Ectodermal cell (in vitro differentiated cells): ENCODE measurements around the gene ZNF560. TPM values are rescaled to one million over a fixed set of nuclear protein-coding genes. Genes with fewer than 3 reads are reported as not detected.
"Not testable (repeated sequence)": the region's sequence is repeated elsewhere in the genome, so short reads cannot be mapped to it uniquely, and the experiment has no call there.

Experiments used
- H3K27ac ChIP-seq: 2 replicates; pipeline ENCODE4 v1.7.0; 2013; ENCODE audit warnings: mild to moderate bottlenecking, low read depth, low read length; ENCODE audit not compliant: insufficient read depth, poor library complexity, severe bottlenecking
- H3K27me3 ChIP-seq: 2 replicates; pipeline ENCODE4 v1.7.0; 2013; ENCODE audit warnings: mild to moderate bottlenecking, low read length; ENCODE audit not compliant: insufficient read depth, control insufficient read depth, poor library complexity, severe bottlenecking
- H3K36me3 ChIP-seq: one replicate; pipeline ENCODE4 v1.7.0; 2013; ENCODE audit warnings: low read length; ENCODE audit not compliant: control insufficient read depth, insufficient read depth
- H3K4me1 ChIP-seq: one replicate; pipeline ENCODE4 v1.7.0; 2013; ENCODE audit warnings: low read length; ENCODE audit not compliant: control insufficient read depth, insufficient read depth
- H3K4me3 ChIP-seq: 2 replicates; pipeline ENCODE4 v1.7.0; 2013; ENCODE audit warnings: low read depth, low read length, control low read depth; ENCODE audit not compliant: insufficient read depth
- H3K9me3 ChIP-seq: 2 replicates; pipeline ENCODE4 v1.7.0; 2013; ENCODE audit warnings: mild to moderate bottlenecking, low read length, moderate library complexity; ENCODE audit not compliant: control insufficient read depth
- WGBS, 2 experiments: methylation state at CpG; one replicate each; pipeline ENCODE4 v1.1.7; 2013; ENCODE audit warnings: missing lambda C conversion rate in 2 of 2; 5-methylcytosine and 5-hydroxymethylcytosine counted together
- polyA plus RNA-seq, 4 experiments: library from polyadenylated mRNA; stranded (reverse); fragments of 50-300 nt; gene quantifications; one replicate each; pipeline ENCODE4 v1.2.3, GENCODE V29; 2013

ZNF560 gene
- 1.0 TPM for polyA plus RNA-seq (2013, experiment 1 of 4)
- polyA plus RNA-seq (2013, experiment 2 of 4), result 1.7 TPM
- polyA plus RNA-seq (2013, experiment 3 of 4), result 0.85 TPM
- 0.53 TPM for polyA plus RNA-seq (2013, experiment 4 of 4)

- Histone ChIP-seq H3K36me3 (no peaks in the 10 kb centered on the region), H3K27me3 (no peaks in the 10 kb centered on the region), H3K9me3 (peaks cover 10% of the 10 kb centered on the region), H3K4me1 (no peaks in the 10 kb centered on the region), H3K4me3 (no peak within 1 kb of the TSS), H3K27ac (no peak within 1 kb of the TSS)
- 67% methylated on average over 44 of the region's 44 CpGs for WGBS, 2 experiments
These were observed at the start of gene ZNF560 for GRCh38 chr19:9498183-9498902. Gene ZNF560, minus strand, starts transcription at chr19:9498616. Its CDS starts 23,303 bp downstream, at chr19:9475313.

GRCh38 chr19:9547870-9548269 lies 49.5 kb upstream of the ZNF560 start:
- Histone ChIP-seq H3K36me3 (no peaks in the 10 kb centered on the region), H3K4me3 (no peak overlapping the region), H3K9me3 (no peaks in the 10 kb centered on the region), H3K27ac (no peak overlapping the region), H3K27me3 (no peaks in the 10 kb centered on the region), H3K4me1 (no peaks in the 10 kb centered on the region)
- 92 to 93% methylated on average over 11 of the region's 11 CpGs for WGBS, 2 experiments

GRCh38 chr19:9541281-9541680 lies 42.9 kb upstream of the ZNF560 start:
- WGBS, 2 experiments, result 89 to 94% methylated on average over 12 of the region's 12 CpGs
- H3K27me3 ChIP-seq, H3K36me3 ChIP-seq, H3K4me1 ChIP-seq, H3K9me3 ChIP-seq, H3K4me3 ChIP-seq, H3K27ac ChIP-seq: not testable (repeated sequence)

- H3K4me3 ChIP-seq, H3K27me3 ChIP-seq, H3K4me1 ChIP-seq, H3K27ac ChIP-seq, H3K9me3 ChIP-seq: not testable (repeated sequence)
- peaks cover 17% of the 10 kb centered on the region for H3K36me3 ChIP-seq
- WGBS, 2 experiments, result 86 to 94% methylated on average over 1 of the region's 1 CpG
These were observed 41.5 kb upstream of the ZNF560 start for GRCh38 chr19:9539921-9540320.

- H3K36me3 ChIP-seq, result peaks cover 24% of the 10 kb centered on the region
- H3K4me1 ChIP-seq, H3K9me3 ChIP-seq, H3K4me3 ChIP-seq, H3K27ac ChIP-seq, H3K27me3 ChIP-seq: not testable (repeated sequence)
- WGBS, 2 experiments, result 88 to 89% methylated on average over 6 of the region's 6 CpGs
These were observed 40.8 kb upstream of the ZNF560 start for GRCh38 chr19:9539201-9539600.

- H3K9me3 ChIP-seq, result peaks cover 5% of the 10 kb centered on the region
- H3K27me3 ChIP-seq, result no peaks in the 10 kb centered on the region
- peak within 1 kb of the TSS; percentile 91 for H3K4me3 ChIP-seq
- no peaks in the 10 kb centered on the region for H3K4me1 ChIP-seq
- peak within 1 kb of the TSS; percentile 93 for H3K27ac ChIP-seq
- H3K36me3 ChIP-seq, result peaks cover 32% of the 10 kb centered on the region
- 2% methylated on average over 48 of the region's 49 CpGs for WGBS, 2 experiments
These were observed 40.0 kb upstream of the ZNF560 start, which contains the start of gene ZNF426 for GRCh38 chr19:9538183-9539058. Gene ZNF426, minus strand, starts transcription at chr19:9538645. Its CDS starts 2,413 bp downstream, at chr19:9536232.

- Histone ChIP-seq H3K36me3 (peaks cover 56% of the 10 kb centered on the region), H3K27ac (no peak overlapping the region), H3K9me3 (peaks cover 8% of the 10 kb centered on the region), H3K27me3 (no peaks in the 10 kb centered on the region), H3K4me1 (no peaks in the 10 kb centered on the region), H3K4me3 (no peak overlapping the region)
- 93 to 95% methylated on average over 4 of the region's 4 CpGs for WGBS, 2 experiments
These were observed 37.5 kb upstream of the ZNF560 start for GRCh38 chr19:9535934-9536333.

GRCh38 chr19:9531933-9532332 lies 33.5 kb upstream of the ZNF560 start:
- WGBS, 2 experiments, result 91 to 95% methylated on average over 4 of the region's 4 CpGs
- no peaks in the 10 kb centered on the region for H3K27me3 ChIP-seq
- no peak overlapping the region for H3K4me3 ChIP-seq
- peaks cover 96% of the 10 kb centered on the region for H3K36me3 ChIP-seq
- no peaks in the 10 kb centered on the region for H3K4me1 ChIP-seq
- H3K27ac ChIP-seq, result no peak overlapping the region
- H3K9me3 ChIP-seq, result peaks cover 24% of the 10 kb centered on the region

- Histone ChIP-seq H3K27ac (no peak overlapping the region), H3K36me3 (peaks cover 82% of the 10 kb centered on the region), H3K4me3 (no peak overlapping the region), H3K27me3 (no peaks in the 10 kb centered on the region), H3K9me3 (peaks cover 30% of the 10 kb centered on the region), H3K4me1 (no peaks in the 10 kb centered on the region)
- WGBS, 2 experiments, result 88 to 93% methylated on average over 1 to 4 of the region's 5 CpGs
These were observed 30.4 kb upstream of the ZNF560 start for GRCh38 chr19:9528757-9529336.
